H9 (cell line): ENCODE measurements around the gene NDRG4. TPM values are rescaled to one million over a fixed set of nuclear protein-coding genes. Genes with fewer than 3 reads are reported as not detected.

ENCODE experiments used
- DNase-seq: peaks from one replicate; pipeline ENCODE4 v3.0.0-alpha.2; 2017
- H2AFZ ChIP-seq: one replicate; pipeline ENCODE4 v1.6.1; 2013; ENCODE audit warnings: mild to moderate bottlenecking, low read length, control low read depth, moderate library complexity
- H2AK5ac ChIP-seq: 2 replicates; pipeline ENCODE4 v1.6.1; 2013; ENCODE audit warnings: low read length, control low read depth, mixed read lengths; ENCODE audit not compliant: insufficient read length
- H2BK120ac ChIP-seq: one replicate; pipeline ENCODE4 v1.6.1; 2013; ENCODE audit warnings: low read depth, mild to moderate bottlenecking, low read length, control low read depth, inconsistent platforms; ENCODE audit not compliant: poor library complexity, severe bottlenecking
- H2BK12ac ChIP-seq: 2 replicates; pipeline ENCODE4 v1.6.1; 2013; ENCODE audit warnings: low read length, control low read depth, mixed read lengths, low read depth; ENCODE audit not compliant: insufficient read length
- H2BK15ac ChIP-seq: 2 replicates; pipeline ENCODE4 v1.6.1; 2013; ENCODE audit warnings: low read depth, low read length, control low read depth
- H2BK20ac ChIP-seq: one replicate; pipeline ENCODE4 v1.6.1; 2013; ENCODE audit warnings: low read depth, mild to moderate bottlenecking, low read length, control low read depth, inconsistent platforms; ENCODE audit not compliant: poor library complexity, severe bottlenecking
- H2BK5ac ChIP-seq: 2 replicates; pipeline ENCODE4 v1.6.1; 2013; ENCODE audit warnings: low read length, control low read depth, mixed read lengths; ENCODE audit not compliant: insufficient read length
- H3K14ac ChIP-seq: 2 replicates; pipeline ENCODE4 v1.6.1; 2013; ENCODE audit warnings: low read length, control low read depth; ENCODE audit not compliant: insufficient read depth
- H3K18ac ChIP-seq: 2 replicates; pipeline ENCODE4 v1.6.1; 2013; ENCODE audit warnings: low read depth, mild to moderate bottlenecking, mixed read lengths, low read length, control low read depth; ENCODE audit not compliant: insufficient read length
- H3K23ac ChIP-seq: 2 replicates; pipeline ENCODE4 v1.6.1; 2013; ENCODE audit warnings: low read length, control low read depth, mixed read lengths, low read depth; ENCODE audit not compliant: insufficient read length
- H3K23me2 ChIP-seq: 2 replicates; pipeline ENCODE4 v1.6.1; 2013; ENCODE audit warnings: low read depth, mild to moderate bottlenecking, mixed read lengths, low read length, control low read depth; ENCODE audit not compliant: insufficient read length, poor library complexity, severe bottlenecking
- H3K27ac ChIP-seq: 2 replicates; pipeline ENCODE4 v1.5.1; 2013; ENCODE audit warnings: low read length, control low read depth, mixed read lengths, low read depth; ENCODE audit not compliant: insufficient read length
- H3K27me3 ChIP-seq: 2 replicates; pipeline ENCODE4 v1.6.1; 2013; ENCODE audit warnings: low read length, control low read depth, inconsistent platforms; ENCODE audit not compliant: insufficient read depth
- H3K4ac ChIP-seq: 2 replicates; pipeline ENCODE4 v1.6.1; 2013; ENCODE audit warnings: low read depth, mild to moderate bottlenecking, control low read depth, inconsistent platforms, low read length, moderate library complexity
- H3K4me1 ChIP-seq: 2 replicates; pipeline ENCODE4 v1.6.1; 2013; ENCODE audit warnings: low read length, control low read depth, inconsistent platforms; ENCODE audit not compliant: insufficient read depth
- H3K4me2 ChIP-seq: 2 replicates; pipeline ENCODE4 v1.6.1; 2013; ENCODE audit warnings: low read length, control low read depth, mixed read lengths; ENCODE audit not compliant: insufficient read length, insufficient read depth
- H3K56ac ChIP-seq: 2 replicates; pipeline ENCODE4 v1.6.1; 2013; ENCODE audit warnings: low read depth, mild to moderate bottlenecking, mixed read lengths, low read length, control low read depth; ENCODE audit not compliant: insufficient read length
- H3K79me1 ChIP-seq: 2 replicates; pipeline ENCODE4 v1.6.1; 2013; ENCODE audit warnings: low read depth, mild to moderate bottlenecking, moderate library complexity, low read length, control low read depth, inconsistent platforms; ENCODE audit not compliant: insufficient read depth, poor library complexity, severe bottlenecking
- H3K79me2 ChIP-seq: 2 replicates; pipeline ENCODE4 v1.6.1; 2013; ENCODE audit warnings: low read length, control low read depth, inconsistent platforms; ENCODE audit not compliant: insufficient read depth
- H3K9ac ChIP-seq: 2 replicates; pipeline ENCODE4 v1.6.1; 2013; ENCODE audit warnings: low read length, control low read depth, mixed read lengths; ENCODE audit not compliant: insufficient read length; ENCODE audit errors: extremely low read depth
- H3K9me3 ChIP-seq: one replicate; pipeline ENCODE4 v1.6.1; 2013; ENCODE audit warnings: low read depth, low read length, inconsistent platforms; ENCODE audit not compliant: control insufficient read depth
- H3T11ph ChIP-seq: one replicate; pipeline ENCODE4 v1.6.1; 2013; ENCODE audit warnings: mild to moderate bottlenecking, low read length, control low read depth, inconsistent platforms
- H4K20me1 ChIP-seq: one replicate; pipeline ENCODE4 v1.6.1; 2013; ENCODE audit not compliant: control insufficient read depth, insufficient read length, insufficient read depth
- H4K5ac ChIP-seq: 2 replicates; pipeline ENCODE4 v1.6.1; 2013; ENCODE audit warnings: low read depth, mild to moderate bottlenecking, mixed read lengths, low read length, control low read depth; ENCODE audit not compliant: insufficient read length
- H4K8ac ChIP-seq: replicated peaks from 2 replicates; pipeline ENCODE4 v1.6.1; 2013; ENCODE audit warnings: low read length, control low read depth, mixed read lengths, low read depth; ENCODE audit not compliant: insufficient read length
- H4K91ac ChIP-seq: 2 replicates; pipeline ENCODE4 v1.6.1; 2013; ENCODE audit warnings: low read depth, mild to moderate bottlenecking, moderate library complexity, mixed read lengths, low read length, control low read depth; ENCODE audit not compliant: insufficient read length
- H3K27ac Mint-ChIP-seq, 3 experiments: 2 replicates in 2 of 3; 3 replicates in 1 of 3; pipeline ENCODE4 v1.8.0; 2020 to 2021; ENCODE audit warnings: mixed read lengths in 3 of 3, mild to moderate bottlenecking in 1 of 3, moderate library complexity in 1 of 3
- H3K27me3 Mint-ChIP-seq: 2 replicates; pipeline ENCODE4 v1.8.0; 2021; ENCODE audit warnings: low read depth, mild to moderate bottlenecking, moderate library complexity, mixed read lengths
- H3K36me3 Mint-ChIP-seq, 3 experiments: 2 replicates in 2 of 3; 3 replicates in 1 of 3; pipeline ENCODE4 v1.8.0; 2020 to 2021; ENCODE audit warnings: low read depth in 3 of 3, mixed read lengths in 3 of 3; ENCODE audit not compliant: insufficient read depth in 1 of 3
- H3K4me1 Mint-ChIP-seq, 2 experiments: 2 replicates each; pipeline ENCODE4 v1.8.0; 2020; ENCODE audit warnings: mixed read lengths in 2 of 2
- H3K4me3 Mint-ChIP-seq, 2 experiments: 2 replicates in 1 of 2; 3 replicates in 1 of 2; pipeline ENCODE4 v1.8.0; 2020 to 2021; ENCODE audit warnings: mild to moderate bottlenecking in 2 of 2, mixed read lengths in 2 of 2, moderate library complexity in 1 of 2
- H3K9me3 Mint-ChIP-seq, 2 experiments: 2 replicates in 1 of 2; 3 replicates in 1 of 2; pipeline ENCODE4 v1.8.0; 2020; ENCODE audit warnings: mild to moderate bottlenecking in 2 of 2, mixed read lengths in 2 of 2, moderate library complexity in 1 of 2
- CTCF ChIP-seq: fragments of 200-600 bp; sonication (generic); conservative IDR thresholded peaks from 3 replicates; pipeline ENCODE4 v1.8.0; 2021; ENCODE audit warnings: antibody characterized with exemption, mild to moderate bottlenecking
- WGBS: extraction: QIAGEN DNeasy Blood & Tissue Kit; methylation state at CpG from one replicate; pipeline ENCODE4 v1.1.7; 2013; ENCODE audit warnings: missing lambda C conversion rate, low lambda C conversion rate, mixed read lengths; ENCODE audit not compliant: insufficient read length; ENCODE audit errors: extremely low coverage; 5-methylcytosine and 5-hydroxymethylcytosine counted together
- total RNA-seq: library from RNA; stranded (reverse); gene quantifications from 2 replicates; pipeline ENCODE4 v1.2.1, GENCODE V29; 2021

Gene NDRG4
- total RNA-seq, 1 experiment from 2014 or later = 18.6 TPM

DNA sequence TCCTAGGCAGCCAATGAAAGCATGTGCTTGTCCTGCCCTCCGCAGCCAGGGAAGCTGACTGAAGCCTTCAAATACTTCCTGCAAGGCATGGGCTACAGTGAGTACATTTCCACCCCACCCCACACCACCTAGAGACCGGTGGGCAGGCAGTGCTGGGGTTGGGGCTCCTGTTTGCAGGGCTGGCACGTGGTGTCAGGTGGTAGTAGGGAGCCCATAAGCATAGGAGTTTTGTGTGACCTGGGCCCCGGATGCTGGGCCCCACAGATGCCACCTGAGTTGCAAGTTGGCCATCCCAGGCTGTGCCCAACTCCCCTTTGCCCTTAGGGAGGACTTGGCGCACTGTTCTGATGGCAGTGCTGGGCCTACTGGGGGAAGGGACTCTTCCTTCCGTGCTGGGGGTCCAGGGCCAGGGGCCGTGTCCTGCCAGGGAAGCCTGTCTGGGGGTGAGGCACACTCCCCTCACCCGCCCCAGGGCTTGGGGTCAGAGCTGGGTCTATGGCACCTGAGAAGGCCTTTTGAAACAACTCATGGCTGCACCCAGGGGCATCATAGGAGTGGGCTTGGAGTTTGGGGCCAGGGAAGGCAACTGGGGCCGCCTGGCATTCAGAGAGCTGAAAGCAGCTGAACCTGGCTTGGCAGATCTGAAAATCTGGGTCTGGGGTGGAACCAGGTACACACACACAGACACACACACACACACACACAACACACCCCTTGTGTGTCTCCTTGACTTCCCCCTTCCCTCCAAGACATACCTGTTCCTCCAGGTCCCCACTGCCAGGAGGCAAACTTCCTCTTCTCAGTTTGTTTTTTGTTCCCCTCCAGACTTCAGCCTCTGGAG, 9.5 kb downstream of the NDRG4 start:
- Histone ChIP-seq H3K23me2 (no peaks in the 10 kb centered on the region), H2BK5ac (no peak overlapping the region), H4K91ac (no peak overlapping the region), H3K23ac (no peak overlapping the region), H2AFZ (no peak overlapping the region), H3K56ac (no peak overlapping the region), H3K9me3 (no peaks in the 10 kb centered on the region), H3K4me1 (no peaks in the 10 kb centered on the region), H2BK12ac (no peak overlapping the region), H2BK15ac (no peak overlapping the region), H3K79me1 (no peaks in the 10 kb centered on the region), H2BK120ac (no peak overlapping the region), H3K9ac (no peak overlapping the region), H3K4ac (no peak overlapping the region), H4K8ac (no peak overlapping the region), H3K27ac (no peak overlapping the region), H3K79me2 (no peaks in the 10 kb centered on the region), H4K5ac (no peak overlapping the region), H3K27me3 (no peaks in the 10 kb centered on the region), H3T11ph (no peak overlapping the region), H2AK5ac (no peak overlapping the region), H2BK20ac (no peak overlapping the region), H4K20me1 (no peaks in the 10 kb centered on the region), H3K14ac (no peak overlapping the region), H3K18ac (no peak overlapping the region), H3K4me2 (no peak overlapping the region)
- no peaks in the 10 kb centered on the region for H3K27me3 Mint-ChIP-seq
- no peak for TF ChIP-seq CTCF
- no peaks in the 10 kb centered on the region for H3K9me3 Mint-ChIP-seq
- peaks cover 6 to 12% of the 10 kb centered on the region in 2 experiments for H3K4me1 Mint-ChIP-seq
- no CpG with 5 or more reads among the region's 9 CpGs for WGBS
- no peak overlapping the region; a peak in 1 of 5 replicates for H3K4me3 Mint-ChIP-seq
- H3K27ac Mint-ChIP-seq = no peak overlapping the region; a peak in 2 of 7 replicates
- peaks cover 9 to 27% (median 11%) of the 10 kb centered on the region in 3 experiments for H3K36me3 Mint-ChIP-seq
- DNase-seq = no peak
